ENCODE data around the gene CTDSP2.
A peak's percentile ranks its signal among the peaks of the same experiment; 100 is the strongest.
"Not testable (repeated sequence)": the region's sequence is repeated elsewhere in the genome, so short reads cannot be mapped to it uniquely, and the experiment has no call there.

Gene CTDSP2, protein sequence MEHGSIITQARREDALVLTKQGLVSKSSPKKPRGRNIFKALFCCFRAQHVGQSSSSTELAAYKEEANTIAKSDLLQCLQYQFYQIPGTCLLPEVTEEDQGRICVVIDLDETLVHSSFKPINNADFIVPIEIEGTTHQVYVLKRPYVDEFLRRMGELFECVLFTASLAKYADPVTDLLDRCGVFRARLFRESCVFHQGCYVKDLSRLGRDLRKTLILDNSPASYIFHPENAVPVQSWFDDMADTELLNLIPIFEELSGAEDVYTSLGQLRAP

DNA sequence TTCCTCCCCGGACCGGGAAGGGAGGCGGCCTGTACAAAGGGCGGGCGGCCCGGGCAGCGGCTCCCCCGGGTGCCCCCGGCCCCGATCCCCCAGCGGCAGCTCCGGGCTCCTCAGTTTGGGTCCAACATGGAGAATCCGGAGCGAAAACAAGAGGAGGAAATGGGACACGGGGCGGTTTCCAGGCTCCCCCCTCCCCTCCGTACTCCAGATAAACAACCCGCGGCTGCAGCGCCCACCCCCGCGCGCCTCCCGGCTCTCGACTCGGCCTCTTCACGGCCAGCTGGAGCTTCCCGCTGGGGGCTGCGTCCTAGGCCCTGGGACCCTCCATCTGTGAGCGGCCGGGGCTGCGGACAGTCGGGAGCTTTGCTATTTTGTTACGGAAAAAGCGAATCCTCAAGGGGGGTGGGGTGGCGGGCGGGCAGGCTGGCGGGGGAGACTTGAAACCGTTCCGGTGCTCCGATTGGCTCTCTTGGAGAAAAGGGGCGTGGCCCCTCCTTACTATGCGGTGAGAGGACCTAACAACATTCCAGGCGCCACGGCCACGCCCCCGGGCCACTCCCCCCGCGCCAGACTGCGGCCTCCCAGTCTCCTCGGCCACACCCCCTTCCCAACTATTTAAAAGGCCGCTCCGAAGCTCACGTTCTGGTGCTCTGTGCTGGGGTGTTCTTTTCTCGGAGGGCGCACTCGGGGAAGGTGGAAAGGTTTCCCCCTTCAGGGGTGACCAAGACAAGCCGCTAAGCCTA is at the start of gene CTDSP2:
CTDSP2 (minus strand) TSS at position 153 of the 743 bp plus-strand sequence. CDS start 294 bp downstream, outside the sequence.
- DNase-seq, result peak; percentile 87

DNA sequence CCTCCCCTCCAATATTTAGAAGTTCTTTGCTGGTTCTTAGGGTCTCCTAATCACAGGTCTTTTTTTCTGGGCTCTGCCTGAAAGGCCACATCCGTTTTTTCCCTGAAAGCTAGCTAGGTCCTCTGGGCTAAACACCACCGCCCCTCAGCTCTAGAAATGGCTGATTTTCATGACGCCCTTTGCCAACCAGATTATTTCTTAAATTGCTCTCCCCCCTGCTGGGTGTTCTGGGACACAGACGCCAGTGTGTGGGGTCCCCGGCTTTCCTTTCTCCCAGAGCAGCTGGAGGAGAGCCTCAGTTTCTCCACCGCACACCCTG is 49.5 kb upstream of the CTDSP2 start:
- DNase-seq, result no peak

DNA sequence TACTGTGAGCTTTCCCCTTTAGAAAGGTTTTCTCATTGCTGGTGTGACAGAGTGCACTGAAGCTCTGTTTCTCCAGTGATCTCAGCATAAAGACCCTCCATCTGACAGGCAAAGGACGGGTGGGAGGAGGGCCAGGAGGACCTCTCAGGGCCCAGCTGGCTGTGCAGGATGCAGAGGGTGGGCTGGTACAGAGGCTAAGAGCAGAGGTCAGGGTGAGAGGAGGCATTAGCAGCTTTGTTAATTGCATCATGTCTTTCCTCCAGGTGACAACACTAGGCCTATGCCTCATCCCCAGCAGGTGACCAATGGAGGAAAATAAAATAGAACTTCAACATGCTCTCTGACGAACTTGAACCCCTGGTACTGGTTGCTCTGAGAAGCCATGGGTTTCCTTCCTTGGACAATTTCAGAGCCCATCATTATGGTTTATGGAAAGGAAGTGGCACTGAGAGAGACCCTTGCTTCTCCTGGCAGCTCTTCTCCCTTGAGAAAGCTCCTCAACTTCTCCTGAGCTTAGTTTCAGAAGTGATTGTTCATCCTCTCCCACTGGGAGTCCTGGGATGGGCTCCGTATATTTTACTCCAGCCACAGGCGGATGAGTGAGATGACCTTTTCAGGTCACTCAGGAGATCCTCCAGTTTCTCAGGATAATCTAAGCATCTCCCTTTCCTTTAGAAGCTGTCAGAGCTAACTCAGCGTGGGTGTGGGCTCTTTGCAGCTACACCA is 49.0 kb upstream of the CTDSP2 start:
- DNase-seq, result no peak

DNA sequence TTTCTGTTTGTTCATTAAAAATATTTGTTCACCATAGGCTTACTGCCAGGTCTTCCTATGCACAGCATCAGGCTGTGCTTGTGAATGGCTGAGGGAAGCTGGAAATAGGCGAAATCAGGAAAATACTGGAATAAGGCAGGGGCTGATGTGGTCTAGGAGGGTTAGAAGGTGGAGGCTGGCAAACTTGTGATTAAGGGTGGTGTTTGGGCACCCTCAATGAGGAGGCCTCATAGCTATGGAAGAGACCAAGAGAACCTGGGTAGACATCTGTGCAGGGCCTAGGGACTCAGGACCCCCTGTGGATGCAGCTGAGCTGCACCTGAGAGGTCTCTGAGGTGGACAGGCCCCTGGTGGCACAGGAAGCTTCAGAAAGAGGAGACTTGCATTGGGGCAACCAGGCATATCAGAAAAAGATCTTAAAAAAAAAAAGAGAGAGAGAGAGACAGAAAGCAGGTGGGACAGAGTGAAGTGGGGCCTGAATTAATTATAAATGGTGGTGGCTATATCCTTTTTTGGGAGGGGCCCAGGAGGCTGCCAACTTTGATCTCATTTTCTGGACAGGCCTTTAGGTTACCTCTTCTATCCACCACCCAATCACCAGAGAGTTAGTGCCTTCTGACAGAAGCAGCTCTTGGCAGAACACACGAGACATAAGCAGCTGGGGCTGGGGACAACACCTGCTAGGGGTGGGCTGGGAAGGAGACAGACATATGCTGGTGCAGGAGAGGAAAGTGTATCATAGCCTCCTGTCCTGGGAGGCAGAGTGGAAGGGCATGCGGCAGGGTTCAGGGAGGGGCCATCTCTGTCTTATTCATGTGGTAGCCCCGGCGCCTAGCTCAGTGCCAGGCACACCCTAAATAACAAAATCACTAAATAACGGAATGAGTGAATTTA is 48.1 kb upstream of the CTDSP2 start:
- peak; percentile 67 for DNase-seq

DNA sequence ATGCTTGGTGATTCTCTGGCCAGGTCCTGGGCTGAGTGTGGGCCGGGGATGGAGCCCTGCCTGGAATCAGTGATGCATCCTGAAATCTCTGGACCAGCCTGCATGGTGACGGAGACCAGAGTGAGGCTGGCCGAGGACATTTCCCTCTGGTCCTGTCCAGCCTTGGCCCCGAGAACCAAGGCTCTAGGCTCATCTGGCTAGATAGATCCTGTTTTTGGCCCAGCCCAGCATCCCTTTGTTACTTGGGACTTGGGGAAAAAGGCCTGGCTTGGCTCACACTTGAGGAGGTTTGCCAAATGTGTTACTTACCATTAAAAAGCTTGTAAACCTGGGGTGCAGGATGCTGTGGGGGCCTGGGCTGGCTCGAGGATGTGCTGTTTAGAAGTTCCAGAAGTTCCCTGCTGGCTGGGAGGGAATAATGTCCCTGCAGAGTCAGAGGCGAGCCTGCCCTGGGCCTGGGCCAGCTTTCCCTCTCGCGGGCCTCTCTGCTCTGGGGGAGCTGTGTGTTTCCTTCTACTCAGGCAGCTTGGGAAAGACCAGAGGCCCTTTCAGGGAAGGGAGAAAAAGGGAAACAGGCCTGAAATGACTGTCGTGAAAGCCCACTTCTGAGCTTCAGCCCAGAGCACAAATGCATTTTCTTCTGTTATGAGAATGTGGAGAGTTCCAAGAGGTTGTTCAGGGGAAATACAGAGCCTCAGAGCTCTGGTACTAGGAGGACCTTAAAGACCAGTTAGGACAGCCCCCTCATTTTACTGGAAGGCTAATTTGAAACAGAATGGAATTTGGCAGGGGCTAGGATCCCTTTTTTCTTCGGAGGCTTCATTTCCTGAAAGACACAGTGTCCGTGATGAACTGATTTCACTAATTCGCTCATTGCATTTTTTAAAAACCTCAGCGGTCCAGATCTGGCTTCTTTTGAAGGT is 47.2 kb upstream of the CTDSP2 start:
- DNase-seq, result no peak

DNA sequence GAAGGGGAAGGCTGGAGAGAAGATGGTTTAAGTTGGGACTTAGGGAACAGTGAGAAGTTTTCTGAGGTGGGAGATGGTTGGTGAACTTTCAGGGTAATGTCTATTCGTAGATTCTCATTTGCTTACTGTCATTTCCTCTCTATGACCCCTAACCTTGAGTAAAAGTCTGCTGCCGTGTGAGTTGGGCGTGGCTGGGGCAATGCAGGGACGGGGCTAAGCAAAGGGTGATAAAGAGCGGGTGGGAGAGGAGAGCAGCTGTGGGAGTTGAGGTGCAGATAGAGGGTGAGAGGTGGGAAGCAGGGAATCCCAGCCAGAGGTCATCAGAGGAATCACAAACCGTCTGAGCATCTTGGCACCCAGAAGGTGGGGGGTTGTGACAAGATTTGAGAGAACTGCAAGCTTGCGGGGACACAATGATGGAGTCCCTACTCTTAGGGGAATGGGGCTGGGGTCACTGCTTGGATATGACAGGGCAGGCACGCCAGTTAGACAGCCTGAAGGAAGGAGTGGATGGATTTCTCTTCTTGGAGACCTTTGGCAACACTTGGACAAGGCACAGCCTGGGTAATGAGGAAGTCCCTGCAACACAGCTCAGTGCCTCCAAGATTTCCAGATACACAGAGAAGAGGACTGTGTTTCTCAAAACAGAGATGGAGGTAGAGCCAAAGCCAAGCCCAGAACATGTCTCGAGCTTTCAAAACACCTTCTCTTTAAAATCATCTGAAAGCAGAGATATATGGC is 45.9 kb upstream of the CTDSP2 start:
- no peak for DNase-seq

DNA sequence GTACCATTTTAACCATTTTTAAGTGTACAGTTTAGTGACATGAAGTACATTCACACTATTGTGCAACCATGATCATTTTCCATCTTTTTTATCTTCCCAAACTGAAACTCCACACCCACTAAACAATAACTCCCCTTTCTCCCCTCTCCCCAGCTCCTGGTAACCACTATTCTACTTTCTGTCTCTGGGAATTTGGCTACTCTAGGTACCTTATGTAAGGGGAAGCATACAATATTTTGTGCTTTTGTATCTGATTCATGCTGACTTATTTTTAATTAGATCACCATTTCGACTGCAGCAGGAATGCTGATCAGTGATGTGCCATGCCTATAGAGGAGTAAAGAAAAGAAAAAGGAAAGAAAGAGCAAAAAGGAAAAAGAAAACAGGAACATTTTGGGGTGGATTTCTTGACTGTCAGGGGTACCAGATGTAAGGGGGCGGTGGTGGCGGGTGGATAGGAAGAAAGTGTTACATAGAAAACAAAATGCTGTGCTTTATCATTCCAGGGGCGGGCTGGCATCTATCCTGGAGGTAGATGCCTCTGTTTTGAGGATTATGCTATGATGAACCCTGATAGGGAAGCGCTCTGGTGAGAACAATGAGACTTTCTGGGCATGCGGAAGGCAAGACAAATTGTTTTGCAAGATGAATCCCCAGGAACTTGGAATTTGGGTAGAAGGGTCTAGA is 45.2 kb upstream of the CTDSP2 start:
- DNase-seq, result no peak

DNA sequence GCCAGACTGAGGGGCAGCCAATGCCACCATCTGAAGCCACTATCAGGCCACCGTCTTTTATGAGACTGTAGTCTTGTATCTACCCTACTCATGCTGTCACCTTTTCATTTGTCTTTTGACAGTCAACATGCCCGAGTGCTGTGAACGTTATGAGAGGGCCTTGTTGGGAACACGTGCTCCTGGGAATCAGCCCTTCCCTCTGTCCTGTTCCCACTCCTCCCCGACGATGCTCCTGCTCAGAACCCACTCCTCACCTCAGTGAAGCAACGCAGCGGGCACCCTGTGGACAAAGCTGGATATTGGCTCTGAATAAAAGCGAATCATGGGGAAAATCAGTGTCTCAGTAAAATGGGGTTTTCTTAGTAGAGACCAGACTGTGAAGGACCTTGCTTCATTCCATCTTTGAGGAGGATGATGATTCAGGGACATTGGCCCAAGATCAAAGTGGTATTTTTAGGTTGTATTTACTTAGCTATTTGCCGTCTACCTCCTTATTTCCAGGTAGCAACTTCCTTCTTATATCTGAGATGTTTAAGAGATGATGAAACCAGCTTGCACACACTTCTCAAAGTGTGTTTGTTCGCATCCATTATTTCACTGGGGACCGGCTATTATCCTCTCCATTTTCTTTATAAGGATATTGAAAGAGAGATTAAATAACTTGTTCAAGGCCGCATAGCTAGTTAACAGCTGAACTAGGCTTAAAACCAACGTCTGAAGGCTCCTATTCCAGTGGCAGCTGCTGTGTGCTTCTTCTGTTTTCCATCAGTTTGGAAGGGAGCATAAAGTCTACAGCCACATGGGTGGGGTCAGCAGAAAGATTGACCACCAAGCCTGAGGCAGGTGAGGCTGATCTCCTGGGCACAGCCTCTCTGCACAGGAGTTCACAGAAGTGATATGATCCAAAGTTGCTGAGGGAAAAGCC is 43.9 kb upstream of the CTDSP2 start:
- no peak for DNase-seq

DNA sequence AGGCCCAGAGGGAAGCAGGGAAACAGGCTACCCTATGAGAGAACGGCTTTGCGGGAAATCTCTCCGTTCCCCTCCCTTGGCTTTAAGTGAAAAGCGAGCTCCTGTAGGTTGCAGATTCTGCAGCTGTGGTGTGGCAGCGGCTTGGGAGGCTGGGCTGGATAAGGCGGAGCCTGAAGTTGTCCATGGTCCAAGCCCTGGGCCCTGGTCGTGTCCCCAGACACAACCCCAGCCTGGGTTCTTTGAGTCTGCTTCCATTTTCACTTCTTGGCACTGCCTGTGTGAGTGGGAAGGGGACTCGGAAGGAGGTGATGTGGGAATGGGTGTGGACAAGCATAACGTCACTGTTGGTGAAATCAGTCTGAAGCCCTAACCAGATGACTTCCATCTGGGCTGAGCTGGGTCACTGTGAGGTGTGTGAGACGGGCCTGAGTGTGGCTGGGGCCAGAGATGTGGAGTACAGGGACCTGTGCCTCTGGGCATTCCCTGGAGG is 43.0 kb upstream of the CTDSP2 start:
- DNase-seq, result no peak

DNA sequence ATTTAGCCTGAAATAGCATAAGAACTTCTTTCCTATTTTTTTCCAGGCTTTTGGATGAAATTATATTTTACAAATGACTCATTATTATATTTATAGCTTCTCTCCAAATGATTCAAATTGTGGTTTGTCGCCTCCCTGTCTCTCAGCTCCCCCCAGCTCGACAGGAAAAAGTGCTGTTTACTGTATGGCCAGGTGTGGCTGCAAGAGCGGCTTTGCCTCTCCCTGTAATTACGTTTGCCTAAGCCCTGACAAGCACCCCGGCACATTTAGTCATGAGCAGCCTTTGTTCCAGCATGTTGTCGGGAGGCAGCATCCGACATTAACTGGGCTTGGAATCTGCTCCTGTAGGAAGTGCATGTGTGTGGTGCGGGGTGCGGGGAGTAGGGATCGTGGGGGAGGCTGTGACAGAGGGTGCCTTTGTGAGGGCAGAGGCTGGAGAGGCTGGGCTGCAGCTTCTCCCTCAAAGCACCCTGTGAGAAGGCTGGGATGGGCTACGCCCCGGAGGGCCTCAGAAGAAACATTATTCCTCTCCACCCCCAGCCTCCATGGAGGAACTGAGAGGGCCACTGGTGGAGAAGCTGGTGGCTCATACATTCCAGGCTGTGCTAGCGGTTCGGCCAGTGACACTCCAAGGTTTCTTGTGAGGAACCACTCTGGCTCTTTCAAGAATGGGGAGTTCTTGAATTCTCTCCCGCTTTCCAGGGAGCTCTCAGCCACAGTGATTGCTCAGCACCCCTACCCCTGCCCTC is 42.1 kb upstream of the CTDSP2 start:
- peak; percentile 89 for DNase-seq

DNA sequence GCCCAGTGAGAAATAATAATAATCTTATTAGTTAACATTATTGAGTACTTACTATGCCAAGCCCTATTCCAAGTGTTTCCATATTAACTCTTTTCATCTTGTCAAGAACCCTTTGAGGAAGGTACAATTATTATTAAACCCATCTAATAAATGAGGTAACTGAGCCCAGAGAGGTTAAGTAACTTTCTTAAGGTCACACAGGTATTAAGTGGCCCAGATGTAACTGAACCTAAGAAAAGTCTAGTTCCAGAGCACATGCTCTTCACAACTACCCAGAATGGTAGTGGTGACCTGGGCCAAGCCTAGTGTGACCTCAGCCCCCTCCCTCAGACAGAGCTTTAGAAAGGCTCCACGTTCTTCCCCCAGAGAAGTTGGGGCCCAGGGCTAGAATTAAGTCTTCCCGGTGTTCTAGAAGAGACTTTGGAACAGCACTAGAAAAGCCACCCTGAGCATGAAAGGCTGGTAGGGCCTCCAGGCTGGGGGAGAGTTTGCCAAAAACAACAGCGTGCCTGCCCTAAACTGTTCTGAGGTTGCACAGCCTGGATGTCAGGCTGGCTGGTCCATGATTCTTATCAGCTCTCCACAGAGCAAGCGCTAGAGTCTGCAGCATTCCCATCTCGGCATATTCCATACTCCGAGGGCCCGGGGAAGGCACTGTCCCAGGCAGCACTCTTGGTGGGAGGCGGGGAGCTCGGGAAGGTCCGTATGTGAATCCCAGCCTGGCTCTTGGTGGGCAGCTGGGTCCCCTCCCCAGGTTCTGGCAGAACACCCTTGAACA is 41.3 kb upstream of the CTDSP2 start:
- DNase-seq, result peak; percentile 65

DNA sequence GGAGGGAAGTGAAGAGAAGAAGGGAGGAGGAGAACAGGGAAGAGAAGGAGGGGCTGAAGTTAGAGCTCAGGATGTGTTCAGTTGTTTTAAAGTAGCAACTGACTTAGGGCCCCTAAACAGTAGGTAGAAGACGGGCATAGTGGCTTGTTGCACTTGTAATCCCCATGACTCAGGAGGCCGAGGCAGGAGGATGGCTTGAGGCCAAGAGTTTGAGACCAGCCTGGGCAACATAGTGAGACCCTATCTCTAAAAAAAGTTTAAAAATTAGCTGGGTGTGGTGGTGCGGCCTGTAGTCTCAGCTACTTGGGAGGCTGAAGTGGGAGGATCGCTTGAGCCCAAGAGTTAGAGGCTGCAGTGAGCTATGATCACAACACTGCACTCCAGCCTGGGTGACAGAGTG is 40.4 kb upstream of the CTDSP2 start:
- not testable (repeated sequence) for DNase-seq

DNA sequence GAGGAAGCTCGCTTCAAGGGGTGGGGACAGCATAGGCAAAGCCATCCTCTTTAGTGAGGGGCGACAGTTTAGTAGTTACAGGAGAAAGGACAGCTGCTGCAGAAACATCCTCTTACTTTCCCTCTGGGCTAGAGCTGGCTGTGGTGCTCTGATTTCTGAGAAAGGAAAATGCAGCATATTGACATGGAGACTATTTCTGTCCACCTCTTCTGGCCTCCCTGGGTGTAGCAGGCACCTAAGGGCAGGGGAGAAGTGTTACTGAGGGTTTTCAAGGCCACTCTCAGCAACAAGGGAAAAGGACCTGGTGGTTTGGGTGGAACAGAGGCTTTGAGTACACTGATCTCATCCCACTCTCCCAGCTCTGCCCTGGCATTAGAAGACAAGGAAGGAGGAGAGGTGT is 40.0 kb upstream of the CTDSP2 start:
- no peak for DNase-seq

DNA sequence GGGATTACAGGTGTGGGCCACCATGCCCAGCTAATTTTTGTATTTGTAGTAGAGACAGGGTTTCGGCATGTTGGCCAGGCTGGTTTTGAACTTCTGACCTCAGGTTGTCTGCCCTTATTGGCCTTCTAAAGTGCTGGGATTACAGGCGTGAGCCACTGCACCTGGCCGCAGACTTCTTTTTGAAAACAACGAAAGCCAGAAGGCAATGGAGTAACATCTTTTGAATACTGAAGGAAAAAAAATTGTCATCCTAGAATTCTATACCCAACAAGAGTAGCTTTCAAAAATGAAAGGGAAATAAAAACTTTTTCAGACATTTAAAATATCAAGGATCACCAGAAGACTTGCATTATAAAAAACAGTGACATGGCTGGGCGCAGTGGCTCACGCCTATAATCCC is 38.7 kb upstream of the CTDSP2 start:
- no peak for DNase-seq

DNA sequence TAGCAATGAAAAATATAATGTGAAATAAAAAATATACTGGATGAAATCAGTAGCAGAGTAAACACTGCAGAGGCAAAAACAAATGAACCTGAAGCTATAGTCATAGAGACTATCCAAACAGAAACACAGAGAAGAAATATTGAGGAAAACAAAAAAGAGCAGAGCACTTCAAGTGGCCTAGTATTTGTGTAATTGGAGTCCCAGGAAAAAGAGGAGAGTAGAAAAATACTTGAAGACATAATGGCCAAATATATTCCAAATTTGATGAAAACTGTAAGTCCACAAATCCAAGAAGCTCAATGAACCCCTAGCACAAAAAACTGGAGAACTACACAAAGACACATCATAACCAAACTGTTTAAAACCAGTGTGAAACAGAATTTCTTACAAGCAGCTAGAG is 37.2 kb upstream of the CTDSP2 start:
- DNase-seq, result no peak

DNA sequence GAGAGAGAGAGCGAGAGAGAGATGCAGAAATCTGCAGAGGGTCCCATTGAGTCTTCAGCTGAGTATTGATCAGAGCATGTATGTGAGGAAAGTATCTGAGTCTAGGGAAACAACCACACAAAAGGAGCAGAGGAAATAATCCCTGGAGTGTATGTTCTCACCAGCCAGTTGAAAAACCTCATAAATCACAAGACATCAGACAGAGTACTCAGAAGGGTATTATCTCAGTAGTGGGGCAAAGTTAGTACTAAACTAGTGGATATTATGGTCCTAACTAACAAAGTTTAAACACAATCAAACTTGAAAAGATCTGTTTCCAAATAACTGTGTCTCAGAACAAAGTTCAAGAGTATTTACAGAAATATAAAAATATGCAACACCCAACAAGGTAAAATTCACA is 36.5 kb upstream of the CTDSP2 start:
- no peak for DNase-seq

DNA sequence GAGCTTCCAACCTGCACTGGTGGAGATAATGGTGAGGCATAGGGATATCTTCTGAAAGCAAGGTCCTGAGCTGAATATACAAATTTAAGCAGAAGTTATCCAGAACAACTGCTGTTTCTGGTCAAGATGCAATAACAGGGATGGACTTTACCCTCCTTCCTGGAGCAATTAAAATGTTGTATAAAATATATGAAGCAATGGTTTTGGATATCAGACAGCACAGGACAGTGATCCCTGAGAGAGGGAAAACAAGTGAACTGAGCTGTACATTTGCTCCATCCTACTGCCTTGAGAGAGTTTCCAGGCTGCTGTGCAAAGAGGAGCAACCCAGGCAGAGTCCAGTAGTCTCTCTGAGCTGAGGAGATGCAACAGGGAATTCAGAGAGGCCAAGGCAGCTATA is 36.0 kb upstream of the CTDSP2 start:
- DNase-seq, result no peak

DNA sequence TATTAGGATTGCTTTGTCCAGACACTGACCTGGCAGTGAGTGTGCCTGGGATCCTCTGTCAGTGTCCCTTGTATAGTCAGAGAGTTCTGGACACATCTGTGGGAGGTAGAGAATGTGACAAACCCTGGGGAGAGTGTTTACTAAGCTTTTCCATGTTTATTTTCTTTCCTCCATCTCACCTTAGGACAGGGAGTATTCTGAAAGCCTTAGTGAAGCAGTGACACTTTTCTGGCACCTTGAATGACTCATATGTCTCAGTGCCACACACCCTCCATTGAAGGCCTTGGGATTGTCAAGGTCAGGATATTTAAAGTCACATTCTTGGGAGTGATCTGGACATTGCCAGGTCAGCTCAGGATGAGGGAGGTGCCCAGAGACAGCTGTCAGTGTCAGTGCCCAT is 34.9 kb upstream of the CTDSP2 start:
- no peak for DNase-seq

Measured in NCI-H1105 treated with DMSO at 0.1 percent for 48 hours (cell line).